ENCODE data around the gene FUZ.

GRCh38 chr19:49853852-49854377 lies 40.8 kb upstream of the FUZ start:
- TF ChIP-seq EP300 (conservative IDR thresholded peaks at IDR 0.05; ENCODE audit: poor library complexity, severe bottlenecking) (no peak), TAF1 (IDR thresholded peaks at IDR 0.05; ENCODE audit: low read depth) (no peak), POLR2AphosphoS5 (IDR thresholded peaks at IDR 0.05) (no peak), MXI1 (conservative IDR thresholded peaks at IDR 0.05; ENCODE audit: poor library complexity, severe bottlenecking) (no peak), RAD21 (conservative IDR thresholded peaks at IDR 0.05) (no peak), EZH2 (IDR thresholded peaks at IDR 0.05; ENCODE audit: borderline replicate concordance, insufficient read depth, low read length, poor library complexity, severe bottlenecking) (no peak), SMC3 (conservative IDR thresholded peaks at IDR 0.05; ENCODE audit: poor library complexity) (no peak)
- TF ChIP-seq, protein P1, sequence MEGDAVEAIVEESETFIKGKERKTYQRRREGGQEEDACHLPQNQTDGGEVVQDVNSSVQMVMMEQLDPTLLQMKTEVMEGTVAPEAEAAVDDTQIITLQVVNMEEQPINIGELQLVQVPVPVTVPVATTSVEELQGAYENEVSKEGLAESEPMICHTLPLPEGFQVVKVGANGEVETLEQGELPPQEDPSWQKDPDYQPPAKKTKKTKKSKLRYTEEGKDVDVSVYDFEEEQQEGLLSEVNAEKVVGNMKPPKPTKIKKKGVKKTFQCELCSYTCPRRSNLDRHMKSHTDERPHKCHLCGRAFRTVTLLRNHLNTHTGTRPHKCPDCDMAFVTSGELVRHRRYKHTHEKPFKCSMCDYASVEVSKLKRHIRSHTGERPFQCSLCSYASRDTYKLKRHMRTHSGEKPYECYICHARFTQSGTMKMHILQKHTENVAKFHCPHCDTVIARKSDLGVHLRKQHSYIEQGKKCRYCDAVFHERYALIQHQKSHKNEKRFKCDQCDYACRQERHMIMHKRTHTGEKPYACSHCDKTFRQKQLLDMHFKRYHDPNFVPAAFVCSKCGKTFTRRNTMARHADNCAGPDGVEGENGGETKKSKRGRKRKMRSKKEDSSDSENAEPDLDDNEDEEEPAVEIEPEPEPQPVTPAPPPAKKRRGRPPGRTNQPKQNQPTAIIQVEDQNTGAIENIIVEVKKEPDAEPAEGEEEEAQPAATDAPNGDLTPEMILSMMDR (IDR thresholded peaks at IDR 0.05; ENCODE audit: poor library complexity, severe bottlenecking), result no peak
- TF ChIP-seq, protein P2, sequence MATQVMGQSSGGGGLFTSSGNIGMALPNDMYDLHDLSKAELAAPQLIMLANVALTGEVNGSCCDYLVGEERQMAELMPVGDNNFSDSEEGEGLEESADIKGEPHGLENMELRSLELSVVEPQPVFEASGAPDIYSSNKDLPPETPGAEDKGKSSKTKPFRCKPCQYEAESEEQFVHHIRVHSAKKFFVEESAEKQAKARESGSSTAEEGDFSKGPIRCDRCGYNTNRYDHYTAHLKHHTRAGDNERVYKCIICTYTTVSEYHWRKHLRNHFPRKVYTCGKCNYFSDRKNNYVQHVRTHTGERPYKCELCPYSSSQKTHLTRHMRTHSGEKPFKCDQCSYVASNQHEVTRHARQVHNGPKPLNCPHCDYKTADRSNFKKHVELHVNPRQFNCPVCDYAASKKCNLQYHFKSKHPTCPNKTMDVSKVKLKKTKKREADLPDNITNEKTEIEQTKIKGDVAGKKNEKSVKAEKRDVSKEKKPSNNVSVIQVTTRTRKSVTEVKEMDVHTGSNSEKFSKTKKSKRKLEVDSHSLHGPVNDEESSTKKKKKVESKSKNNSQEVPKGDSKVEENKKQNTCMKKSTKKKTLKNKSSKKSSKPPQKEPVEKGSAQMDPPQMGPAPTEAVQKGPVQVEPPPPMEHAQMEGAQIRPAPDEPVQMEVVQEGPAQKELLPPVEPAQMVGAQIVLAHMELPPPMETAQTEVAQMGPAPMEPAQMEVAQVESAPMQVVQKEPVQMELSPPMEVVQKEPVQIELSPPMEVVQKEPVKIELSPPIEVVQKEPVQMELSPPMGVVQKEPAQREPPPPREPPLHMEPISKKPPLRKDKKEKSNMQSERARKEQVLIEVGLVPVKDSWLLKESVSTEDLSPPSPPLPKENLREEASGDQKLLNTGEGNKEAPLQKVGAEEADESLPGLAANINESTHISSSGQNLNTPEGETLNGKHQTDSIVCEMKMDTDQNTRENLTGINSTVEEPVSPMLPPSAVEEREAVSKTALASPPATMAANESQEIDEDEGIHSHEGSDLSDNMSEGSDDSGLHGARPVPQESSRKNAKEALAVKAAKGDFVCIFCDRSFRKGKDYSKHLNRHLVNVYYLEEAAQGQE (IDR thresholded peaks at IDR 0.05; ENCODE audit: borderline replicate concordance), result no peak

Data from neural cell (in vitro differentiated cells).